K562 (cell line): ENCODE data around the gene DEPDC1. TPM values are rescaled to one million over a fixed set of nuclear protein-coding genes. Genes with fewer than 3 reads are reported as not detected.

Experiments
- ATAC-seq: fragments of 200-7000 bp; cut with Tn5 transposase; 3 replicates; pipeline ENCODE4 v1.9.1; 2020; ENCODE audit warnings: moderate library complexity
- BruUV-seq: library from RNA; stranded (reverse); fragments of 400-500 nt; replicated peaks from 2 replicates; lab custom pipeline; 2021; lab: Mats Ljungman, UMichigan
- CTCF ChIA-PET: fragments of 300-600 bp; formaldehyde crosslinking; extraction: SDS; loops from one replicate; lab custom pipeline; 2021; ENCODE audit warnings: low intra/inter-chr PET ratio; lab: Yijun Ruan, JAX
- POLR2A ChIA-PET: fragments of 300-600, 350-650 bp; sonication (Branson Sonifier 250); formaldehyde crosslinking; extraction: SDS; loops from one replicate; lab custom pipeline; 2021; ENCODE audit warnings: antibody characterized with exemption, inconsistent platforms; lab: Yijun Ruan, JAX
- DNase-seq, 4 experiments: peaks; one replicate each; pipeline versions ENCODE4 v3.0.0 to v3.0.0-alpha.2; 2011 to 2018; ENCODE audit warnings: low spot score in 3 of 4, mixed read lengths in 3 of 4; ENCODE audit errors: extremely low read depth in 1 of 4
- FAIRE-seq: peaks from 2 replicates; lab custom pipeline; 2011; peaks lifted over from hg19 to GRCh38; lab: Jason Lieb, UNC
- H2AFZ ChIP-seq: 2 replicates; pipeline ENCODE4 v1.6.0; 2011; ENCODE audit warnings: low read depth, low read length, control low read depth, inconsistent platforms
- H3K27ac ChIP-seq: fragments of 200-600 bp; 3 replicates; pipeline ENCODE4 v1.8.0; 2011; ENCODE audit warnings: low read depth, mild to moderate bottlenecking, control low read depth, inconsistent platforms, low read length, moderate library complexity, mixed read lengths; ENCODE audit errors: extremely low read depth
- H3K27me3 ChIP-seq, 2 experiments: fragments of 300-600 bp in 1 of 2; 2 replicates in 1 of 2; 3 replicates in 1 of 2; pipeline versions ENCODE4 v1.6.0 to v1.8.0; 2011; ENCODE audit warnings: inconsistent platforms in 2 of 2, low read length in 2 of 2, mild to moderate bottlenecking in 1 of 2, mixed read lengths in 1 of 2, moderate library complexity in 1 of 2; ENCODE audit not compliant: control insufficient read depth in 2 of 2, insufficient read depth in 2 of 2
- H3K36me3 ChIP-seq: fragments of 300-600 bp; 3 replicates; pipeline ENCODE4 v1.8.0; 2011; ENCODE audit warnings: mild to moderate bottlenecking, low read length, inconsistent platforms; ENCODE audit not compliant: control insufficient read depth, insufficient read depth
- H3K4me1 ChIP-seq, 2 experiments: fragments of 200-600 bp in 1 of 2; replicated peaks in 1 of 2; 2 replicates in 1 of 2; 3 replicates in 1 of 2; pipeline versions ENCODE4 v1.5.1 to v1.8.0; 2011; ENCODE audit warnings: inconsistent platforms in 2 of 2, low read length in 2 of 2, mild to moderate bottlenecking in 1 of 2, mixed read lengths in 1 of 2, moderate library complexity in 1 of 2; ENCODE audit not compliant: control insufficient read depth in 2 of 2, insufficient read depth in 2 of 2
- H3K4me2 ChIP-seq: 2 replicates; pipeline ENCODE4 v1.6.1; 2011; ENCODE audit warnings: low read length, control low read depth, inconsistent platforms, mixed read lengths; ENCODE audit not compliant: insufficient read depth
- H3K4me3 ChIP-seq: fragments of 200-600 bp; sonication (generic), shearing (Covaris generic); 2 replicates; pipeline ENCODE4 v1.5.1; 2016; ENCODE audit warnings: control low read depth, inconsistent platforms
- H3K79me2 ChIP-seq: fragments of 200-600 bp; 3 replicates; pipeline ENCODE4 v1.8.0; 2011; ENCODE audit warnings: low read length, inconsistent platforms; ENCODE audit not compliant: control insufficient read depth, insufficient read depth
- H3K9ac ChIP-seq, 2 experiments: 2 replicates each; pipeline versions ENCODE4 v1.6.0 to v1.6.1; 2011; ENCODE audit warnings: low read depth in 2 of 2, low read length in 2 of 2, control low read depth in 1 of 2, inconsistent platforms in 1 of 2, mild to moderate bottlenecking in 1 of 2, mixed read lengths in 1 of 2; ENCODE audit not compliant: insufficient read depth in 1 of 2
- H3K9me1 ChIP-seq: one replicate; pipeline ENCODE4 v1.6.0; 2011; ENCODE audit warnings: inconsistent platforms, mild to moderate bottlenecking, low read length, moderate library complexity; ENCODE audit not compliant: control insufficient read depth, insufficient read depth
- H3K9me3 ChIP-seq: replicated peaks from 2 replicates; pipeline ENCODE4 v1.5.1; 2011; ENCODE audit warnings: low read depth, low read length, inconsistent platforms; ENCODE audit not compliant: control insufficient read depth, insufficient read depth
- H4K20me1 ChIP-seq: replicated peaks from 2 replicates; pipeline ENCODE4 v1.6.1; 2011; ENCODE audit warnings: low read length, inconsistent platforms, mixed read lengths; ENCODE audit not compliant: control insufficient read depth, insufficient read depth
- ETV1 ChIP-seq: fragments of 450-650 bp; conservative IDR thresholded peaks from 2 replicates; pipeline ENCODE4 v1.6.1; 2016; ENCODE audit warnings: missing genetic modification characterization, control low read depth, low read depth, missing compliant biosample characterization
- ILF3 ChIP-seq: fragments of 450-650 bp; IDR thresholded peaks from 2 replicates; pipeline ENCODE4 v1.6.1; 2018; ENCODE audit warnings: antibody characterized with exemption, mild to moderate bottlenecking, moderate library complexity, borderline replicate concordance
- MTF1 ChIP-seq: fragments of 250-450 bp; sonication (Bioruptor Pico); IDR thresholded peaks from 2 replicates; pipeline ENCODE4 v1.9.0; 2021; ENCODE audit warnings: moderate library complexity, mild to moderate bottlenecking, inconsistent platforms, borderline replicate concordance
- SMARCB1 ChIP-seq: IDR thresholded peaks from 2 replicates; pipeline ENCODE4 v1.6.1; 2011; ENCODE audit warnings: improper control_type of control experiment, low read depth; ENCODE audit not compliant: insufficient read length
- ZFX ChIP-seq: sonication (generic); formaldehyde crosslinking; IDR thresholded peaks from 2 replicates; pipeline ENCODE4 v1.8.0; 2022; ENCODE audit warnings: mild to moderate bottlenecking, missing genetic modification reagents, moderate library complexity
- ZNF175 ChIP-seq: fragments of 200-800 bp; sonication (Bioruptor generic); IDR thresholded peaks from 2 replicates; pipeline ENCODE4 v1.6.1; 2016; ENCODE audit warnings: low read depth, mild to moderate bottlenecking, missing genetic modification characterization, missing compliant biosample characterization
- ZNF407 ChIP-seq: fragments of 450-650 bp; IDR thresholded peaks from 2 replicates; pipeline ENCODE4 v1.6.1; 2016; ENCODE audit warnings: low read depth
- WGBS: fragments of 100-300 bp; shearing (Covaris generic); methylation state at CpG from one replicate; pipeline ENCODE4 v1.1.6; 2016; ENCODE audit warnings: low coverage, mixed read lengths; ENCODE audit not compliant: insufficient coverage; ENCODE audit errors: missing lambda C conversion rate; 5-methylcytosine and 5-hydroxymethylcytosine counted together
- in situ Hi-C: fragments of 300-500 bp; cut with MboI; formaldehyde crosslinking; loops from 4 replicates; pipeline ENCODE4 v1.15.0; 2018; ENCODE audit warnings: inconsistent platforms, mixed read lengths
- intact Hi-C: fragments of 100-400 bp; cut with micrococcal nuclease; formaldehyde crosslinking; loops from 2 replicates; pipeline ENCODE4 v1.14.2; 2022
- polyA plus RNA-seq, 8 experiments: library from polyadenylated mRNA; depleted of rRNA in 4 of 8; stranded (reverse) in 5 of 8; unstranded in 3 of 8; fragments of >200 nt; fragmentation: Nextera tagmentation in 2 of 8; fragmentation: Illumina TruSeq in 1 of 8; extraction: Ambion mirVana in 2 of 8; extraction: Trizol in 1 of 8; gene quantifications; 2 replicates each; pipeline versions ENCODE4 v1.2.1 to v1.2.3, GENCODE V29; 2011 to 2014; ENCODE audit warnings: inconsistent platforms in 1 of 8, missing spikeins in 1 of 8
- total RNA-seq, 7 experiments: library from RNA; depleted of rRNA in 6 of 7; stranded (reverse); fragments of >200 nt in 6 of 7; fragmentation: Illumina TruSeq in 2 of 7; extraction: Trizol in 2 of 7; gene quantifications; 2 replicates each; pipeline versions ENCODE4 v1.2.1 to v1.2.3, GENCODE V29; 2011 to 2021; ENCODE audit warnings: low replicate concordance in 1 of 7

The DEPDC1 gene
- total and polyA plus RNA-seq, 9 of the 15 experiments (the other 6 are each of a cell fraction or from before 2014, with no cell fraction given): 9.9 to 28.3 (median 17.8) TPM

- BruUV-seq: no TSS peak
- ChIA-PET POLR2A (no interaction called here), CTCF (no interaction called here)
- WGBS: 0% methylated on average over 6 of the region's 6 CpGs
- intact Hi-C loops (no loop called here), in situ Hi-C loops (loop anchor here (25.0 kb wide), 2 partner anchors 928 to 1272 kb away; no protein-coding TSS in a partner anchor)
- no peaks in the 10 kb centered on the region for H3K9me1 ChIP-seq
- no peak overlapping the region for H3K4me2 ChIP-seq
- H3K9ac ChIP-seq: no peak overlapping the region
- DNase-seq (no peak), ATAC-seq (no peak), FAIRE-seq (no peak)
- H3K36me3 ChIP-seq: no peaks in the 10 kb centered on the region
- no peaks in the 10 kb centered on the region; a peak in 1 of 5 replicates for H3K27me3 ChIP-seq
- H3K4me1 ChIP-seq: no peaks in the 10 kb centered on the region
- H3K4me3 ChIP-seq: no peak overlapping the region
- H2AFZ ChIP-seq: no peak overlapping the region
- no peaks in the 10 kb centered on the region for H3K9me3 ChIP-seq
- H3K79me2 ChIP-seq: no peaks in the 10 kb centered on the region
- no peak overlapping the region for H3K27ac ChIP-seq
- no peaks in the 10 kb centered on the region for H4K20me1 ChIP-seq
- TF ChIP-seq MTF1 (CRISPR knock-in tag) (no peak), ETV1 (no peak), ZNF175 (CRISPR knock-in tag) (no peak), ZFX (CRISPR knock-in tag) (no peak), SMARCB1 (no peak), ILF3 (no peak), ZNF407 (no peak)
Observed at GRCh38 chr1:68464891-68465290, 32.0 kb downstream of the DEPDC1 start.
